HG03521 (cell line): ENCODE results near the gene FRY.

ENCODE experiments used
- ATAC-seq: cut with Tn5 transposase; IDR thresholded peaks from one replicate; pipeline ENCODE4 v1.9.1; 2021; ENCODE audit warnings: mild to moderate bottlenecking, moderate library complexity; ENCODE audit not compliant: unreplicated experiment

FRY gene

GRCh38 chr13:32164622-32165268 lies 133.2 kb downstream of the FRY start:
- peak; percentile 54 for ATAC-seq

DNA sequence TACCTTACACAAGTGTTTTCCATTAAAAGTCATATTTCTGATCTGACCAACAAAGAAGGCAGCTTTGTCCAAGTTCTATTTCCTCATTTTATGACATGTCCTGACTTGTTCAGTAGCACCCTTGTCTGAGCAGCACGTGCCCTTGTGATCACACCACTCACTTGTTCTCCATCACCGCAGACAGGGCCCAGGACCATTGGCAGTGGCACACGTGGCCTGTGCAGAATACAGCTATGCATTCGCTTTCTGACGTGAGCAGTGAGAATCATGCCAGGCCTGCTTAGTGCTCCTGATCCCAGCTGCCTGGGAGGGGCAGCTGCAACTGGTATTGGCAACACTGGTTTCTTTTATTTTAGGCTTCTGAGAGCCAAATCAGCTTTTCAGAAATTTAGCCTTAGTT lies 134.2 kb downstream of the FRY start:
- ATAC-seq: no peak

- no peak for ATAC-seq
Observed at GRCh38 chr13:32168131-32168530, 136.6 kb downstream of the FRY start.

DNA sequence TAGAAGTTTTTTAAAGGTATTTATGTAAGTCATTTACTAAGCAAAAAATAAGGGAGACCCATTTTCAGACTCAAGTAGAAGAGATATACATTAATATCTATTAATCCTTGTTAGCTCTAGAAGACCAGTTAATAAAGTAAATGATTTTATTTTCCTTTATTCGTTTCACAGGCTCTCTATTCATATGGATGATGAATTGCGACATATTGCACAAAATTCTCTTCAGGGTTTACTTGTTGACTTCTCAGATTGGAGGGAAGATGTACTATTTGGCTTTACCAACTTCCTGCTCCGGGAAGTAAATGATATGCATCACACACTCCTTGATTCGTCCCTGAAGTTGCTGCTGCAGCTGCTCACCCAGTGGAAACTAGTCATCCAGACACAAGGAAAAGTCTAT lies 139.3 kb downstream of the FRY start:
- ATAC-seq: no peak

DNA sequence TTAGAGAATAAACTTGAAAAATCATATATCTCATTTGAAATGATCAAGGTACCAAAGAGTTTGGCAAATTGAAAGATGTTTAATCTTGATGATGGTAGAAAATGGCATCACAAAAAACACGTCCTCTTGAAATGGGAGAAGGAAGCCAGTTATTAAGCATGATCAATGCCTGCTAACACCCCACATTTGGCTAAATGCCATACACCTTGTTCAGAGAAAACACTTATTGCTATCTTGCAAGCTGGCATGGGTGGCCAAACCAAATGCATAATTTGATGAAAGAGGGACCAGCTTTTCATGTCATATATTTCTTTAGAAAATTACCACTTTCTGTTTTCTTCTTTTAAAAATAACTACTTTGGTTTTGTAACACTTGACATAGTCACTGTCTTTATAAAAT lies 142.3 kb downstream of the FRY start:
- ATAC-seq: no peak

GRCh38 chr13:32174366-32174765 lies 142.8 kb downstream of the FRY start:
- no peak for ATAC-seq

DNA sequence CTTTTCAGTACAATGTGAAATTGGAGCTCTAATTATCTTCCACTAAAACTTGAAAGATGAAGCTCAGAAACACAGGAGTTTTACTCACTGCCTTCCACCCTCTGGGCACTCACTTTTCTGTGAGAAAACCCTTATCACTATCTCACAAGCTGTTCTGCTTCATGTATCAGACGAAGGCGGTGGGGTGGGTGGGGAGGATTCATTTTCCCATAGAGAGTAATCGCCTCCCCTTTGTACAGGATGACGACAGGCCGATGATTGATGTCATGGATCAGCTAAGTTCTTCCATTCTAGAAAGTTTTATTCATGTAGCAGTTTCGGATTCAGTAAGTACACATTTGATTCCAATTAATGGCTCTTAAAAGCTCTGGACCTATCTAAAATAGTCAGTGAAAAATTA lies 143.7 kb downstream of the FRY start:
- no peak for ATAC-seq

DNA sequence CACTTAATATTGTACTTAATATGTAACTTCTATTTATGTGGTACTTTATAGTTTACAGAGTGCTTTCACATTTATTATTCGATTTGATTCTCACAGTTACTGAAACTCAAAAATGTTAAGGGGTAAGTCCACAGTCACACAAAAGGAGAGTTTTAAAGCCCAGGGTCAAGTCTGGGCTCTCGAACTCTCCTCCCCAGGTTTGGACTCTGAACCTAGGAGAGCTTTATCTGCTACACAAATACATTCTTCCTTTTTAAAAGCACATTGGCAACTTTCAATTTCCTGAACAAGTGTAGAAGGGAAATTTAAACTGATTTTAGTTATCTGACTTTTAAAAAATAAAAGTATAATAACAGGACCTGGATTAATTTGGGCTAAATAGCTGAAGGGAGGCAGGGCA lies 144.4 kb downstream of the FRY start:
- ATAC-seq: no peak

DNA sequence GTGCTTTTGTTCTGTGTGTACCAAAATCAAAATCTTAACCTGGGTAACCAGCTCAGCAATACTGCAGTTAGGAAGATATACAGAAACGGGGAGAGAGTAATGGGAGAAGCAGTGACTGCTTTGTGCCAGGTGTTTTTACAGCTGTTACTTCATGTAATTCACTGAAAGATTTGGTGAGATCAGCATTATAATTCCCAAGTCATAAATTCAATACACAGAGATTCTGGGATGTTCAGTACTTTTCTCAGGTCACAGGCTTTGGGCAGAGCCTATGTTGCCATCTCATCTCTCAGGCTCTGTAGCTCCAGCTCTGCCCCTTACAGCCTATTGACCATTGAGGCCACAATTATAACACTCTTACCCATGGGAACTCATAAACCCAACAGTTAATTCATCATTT lies 145.1 kb downstream of the FRY start:
- ATAC-seq: no peak

GRCh38 chr13:32178763-32179162 lies 147.2 kb downstream of the FRY start:
- ATAC-seq: no peak

DNA sequence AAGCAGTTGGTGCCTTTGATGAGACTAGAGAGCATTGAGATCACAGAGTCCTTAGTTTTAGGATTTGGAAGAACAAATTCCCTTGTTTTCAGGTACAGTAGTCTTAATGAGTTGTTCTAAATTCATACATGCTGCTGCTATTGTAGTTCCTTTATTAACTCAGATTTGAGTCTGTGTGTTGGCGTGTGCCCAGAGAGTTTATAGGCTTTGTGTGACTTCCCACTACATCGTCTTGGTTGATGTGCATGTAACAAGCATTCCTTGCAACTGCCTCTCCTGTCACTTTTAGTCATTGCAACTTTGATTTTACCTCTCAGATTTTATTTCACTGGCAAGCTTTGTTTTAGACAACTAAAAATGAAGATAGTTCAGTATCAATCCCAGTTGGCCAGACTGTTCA lies 148.1 kb downstream of the FRY start:
- no peak for ATAC-seq

- ATAC-seq: no peak
Observed at GRCh38 chr13:32187651-32188050, 156.1 kb downstream of the FRY start.

DNA sequence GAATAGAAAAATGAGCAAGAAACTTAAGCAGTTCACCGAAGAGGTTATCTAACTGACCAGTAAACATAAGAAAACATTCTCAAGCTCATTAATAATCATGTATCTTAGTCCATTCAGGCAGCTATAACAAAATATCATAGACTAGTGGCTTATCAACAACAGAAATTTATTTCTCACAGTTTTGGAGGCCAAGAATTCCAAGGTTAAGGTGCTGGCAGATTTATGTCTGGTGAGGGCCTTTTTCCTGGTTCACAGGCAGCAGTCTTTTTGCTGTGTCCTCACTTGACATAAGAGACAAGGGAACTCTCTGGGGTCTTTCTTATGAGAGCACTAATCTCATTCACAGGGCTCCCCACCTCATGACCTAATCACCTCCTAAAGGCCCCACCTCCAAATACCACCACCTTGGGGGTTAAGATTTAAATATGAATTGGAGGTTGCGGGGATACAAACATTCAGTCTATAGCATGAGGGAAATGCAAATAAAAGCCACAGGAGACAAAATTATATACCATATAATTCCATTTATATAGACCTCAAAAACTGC lies 160.0 kb downstream of the FRY start:
- ATAC-seq: no peak

DNA sequence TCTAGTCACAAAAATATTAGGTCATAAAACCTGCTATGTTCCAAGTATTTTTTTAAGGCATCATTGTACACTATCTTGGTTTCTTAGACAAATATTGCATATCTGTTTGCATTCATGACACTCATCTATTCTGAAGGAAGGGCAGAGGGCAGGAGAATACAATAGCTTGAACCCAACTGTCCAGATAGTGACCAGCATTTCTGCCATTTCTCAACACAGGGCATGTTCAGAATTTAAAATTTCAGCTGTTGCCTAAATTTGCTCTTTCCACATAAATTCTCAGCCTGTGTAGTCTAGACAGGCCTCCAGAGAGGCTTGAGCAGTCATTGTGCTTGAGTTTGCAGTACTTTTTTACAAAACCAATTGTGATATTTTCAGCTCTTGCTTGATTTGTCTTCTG lies 164.1 kb downstream of the FRY start:
- no peak for ATAC-seq

GRCh38 chr13:32199168-32199567 lies 167.6 kb downstream of the FRY start:
- no peak for ATAC-seq

- no peak for ATAC-seq
Observed at GRCh38 chr13:32200741-32201140, 169.2 kb downstream of the FRY start.

DNA sequence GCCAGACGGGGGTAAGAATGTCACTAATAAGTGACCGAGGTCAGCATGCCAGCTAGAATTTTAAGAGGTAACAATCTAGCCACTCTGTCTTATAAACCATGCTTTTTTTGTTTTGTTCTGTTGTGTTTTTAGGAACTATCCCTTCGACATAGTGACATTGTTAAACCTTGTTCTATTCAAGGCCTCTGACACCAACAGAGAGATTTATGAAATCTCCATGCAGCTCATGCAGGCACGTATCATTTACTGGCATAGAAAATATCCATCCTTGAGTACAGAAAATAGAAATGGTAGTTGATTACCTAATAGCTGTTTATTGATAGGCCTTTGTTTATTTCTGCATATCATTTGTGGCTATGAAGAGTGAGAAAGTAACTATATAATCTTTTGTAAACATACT lies 170.2 kb downstream of the FRY start:
- no peak for ATAC-seq

GRCh38 chr13:32202268-32202667 lies 170.7 kb downstream of the FRY start:
- no peak for ATAC-seq

DNA sequence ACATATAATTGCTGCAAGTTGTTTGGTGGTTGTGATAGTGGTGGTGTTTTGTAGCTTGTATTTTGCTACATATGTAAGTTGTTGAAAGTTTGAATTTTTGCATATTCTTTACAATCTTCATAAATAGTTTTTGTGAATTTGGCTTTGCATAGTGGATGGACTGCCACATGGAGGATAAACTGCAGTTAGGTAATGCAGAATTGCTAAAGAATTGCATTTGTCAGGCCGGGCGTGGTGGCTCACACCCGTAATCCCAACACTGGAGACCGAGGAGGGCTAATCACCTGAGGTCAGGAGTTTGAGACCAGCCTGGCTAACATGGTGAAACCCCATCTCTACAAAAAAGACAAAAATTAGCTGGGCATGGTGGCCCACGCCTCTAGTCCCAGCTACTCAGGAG lies 171.6 kb downstream of the FRY start:
- no peak for ATAC-seq

DNA sequence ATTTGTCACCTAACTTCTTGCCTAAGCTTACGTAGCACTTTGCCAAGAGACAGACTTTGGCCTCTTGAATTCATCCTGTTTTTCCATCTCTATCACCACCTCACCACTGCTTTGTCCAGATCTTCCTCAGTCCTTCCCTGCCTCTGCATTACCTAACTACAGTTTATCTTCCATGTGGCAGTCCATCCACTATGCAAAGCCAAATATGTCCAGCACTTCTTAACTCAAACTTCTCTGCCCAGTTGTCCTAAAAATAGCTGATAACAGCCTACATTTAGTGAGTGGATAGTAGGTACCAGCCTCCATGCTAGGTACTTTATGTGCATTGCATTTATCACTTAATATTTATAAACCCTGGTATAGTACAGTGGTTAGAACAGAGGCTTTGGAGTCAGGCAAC lies 172.2 kb downstream of the FRY start:
- ATAC-seq: no peak

DNA sequence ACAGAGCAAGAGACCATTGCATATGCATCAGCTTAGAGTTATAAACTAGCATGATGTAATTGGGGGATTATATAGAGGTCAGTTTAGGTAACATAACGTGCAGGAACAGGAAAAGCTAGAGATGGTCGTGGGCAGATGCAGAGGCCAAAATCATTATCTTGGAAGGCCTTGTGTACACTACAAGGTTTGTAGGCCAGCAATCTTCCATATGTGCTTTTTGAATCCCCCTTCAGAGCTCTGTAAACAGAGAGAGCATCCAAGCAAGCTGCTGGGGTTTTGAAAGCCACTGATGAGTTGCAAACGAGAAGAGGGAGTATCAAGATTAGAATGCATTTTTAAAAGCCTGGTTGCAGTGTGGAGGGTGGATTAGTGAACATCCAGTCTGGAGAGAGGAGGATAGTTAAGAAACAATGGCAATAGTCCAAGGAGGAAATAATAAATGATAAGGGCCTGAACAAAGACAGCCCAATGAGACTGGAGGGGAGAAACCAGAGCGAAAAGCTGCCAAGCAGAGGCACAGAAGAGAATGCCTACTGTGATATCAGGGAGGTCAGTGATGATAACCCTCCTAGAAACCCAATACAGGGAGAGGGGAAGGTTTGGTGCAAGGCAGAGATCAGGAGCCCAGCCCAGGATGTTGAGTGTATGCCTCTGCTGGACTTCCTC lies 174.0 kb downstream of the FRY start:
- no peak for ATAC-seq

- ATAC-seq: no peak
Observed at GRCh38 chr13:32206097-32206740, 174.6 kb downstream of the FRY start.
